Thyroid gland (tissue), 4 donors: Measurements from ENCODE around the gene RAMP3. TPM values are rescaled to one million over a fixed set of nuclear protein-coding genes. Genes with fewer than 3 reads are reported as not detected.

Source experiments
- DNase-seq, 2 donors: peaks; one replicate each; pipeline ENCODE4 v3.0.0-alpha.2; 2019
- H3K27ac ChIP-seq, 3 donors: fragments of 200-600 bp; sonication (generic); 1 replicate in 2 of 3; 2 replicates in 1 of 3; pipeline ENCODE4 v1.5.1; 2016 to 2019; ENCODE audit warnings: mild to moderate bottlenecking in 1 of 3, moderate library complexity in 1 of 3
- H3K27me3 ChIP-seq: fragments of 200-600 bp; sonication (generic); one replicate; pipeline ENCODE4 v1.5.1; 2019
- H3K36me3 ChIP-seq, 2 donors: fragments of 200-600 bp; sonication (generic); one replicate each; pipeline ENCODE4 v1.5.1; 2016 to 2019
- H3K4me1 ChIP-seq, 2 donors: fragments of 200-600 bp; sonication (generic); one replicate each; pipeline ENCODE4 v1.5.1; 2017 to 2019
- H3K4me3 ChIP-seq, 3 donors: fragments of 200-600 bp; sonication (generic); replicated peaks in 1 of 3; 1 replicate in 2 of 3; 2 replicates in 1 of 3; pipeline ENCODE4 v1.5.1; 2016; ENCODE audit warnings: mild to moderate bottlenecking in 1 of 3
- H3K9me3 ChIP-seq: fragments of 200-600 bp; sonication (generic); one replicate; pipeline ENCODE4 v1.5.1; 2017
- CTCF ChIP-seq, 6 experiments: fragments of 200-600 bp in 3 of 6; fragments of 450-650 bp in 3 of 6; sonication (generic) in 3 of 6; IDR thresholded peaks; one replicate each; pipeline ENCODE4 v1.5.1; 2016 to 2019; ENCODE audit warnings: antibody characterized with exemption in 6 of 6, mild to moderate bottlenecking in 2 of 6, inconsistent platforms in 1 of 6, moderate library complexity in 1 of 6
- POLR2A ChIP-seq, 2 donors: fragments of 450-650 bp; IDR thresholded peaks; one replicate each; pipeline ENCODE4 v1.6.1; 2017; ENCODE audit warnings: antibody characterized with exemption in 2 of 2, mild to moderate bottlenecking in 2 of 2, moderate library complexity in 1 of 2
- WGBS, 2 donors: methylation state at CpG; one replicate each; pipeline ENCODE4 v1.1.5; 2017; 5-methylcytosine and 5-hydroxymethylcytosine counted together
- intact Hi-C: fragments of 100-400 bp; cut with DNase I; formaldehyde crosslinking; loops from one replicate; pipeline ENCODE4 v1.15.1; 2023
- total RNA-seq, 4 donors: library from RNA; depleted of rRNA; stranded (reverse); fragments of >200 nt; gene quantifications; one replicate each; pipeline ENCODE4 v1.2.3, GENCODE V29; 2016

Gene RAMP3
- total RNA-seq, 4 donors from 2014 or later, result 40.1 to 145 (median 73.1) TPM

DNA sequence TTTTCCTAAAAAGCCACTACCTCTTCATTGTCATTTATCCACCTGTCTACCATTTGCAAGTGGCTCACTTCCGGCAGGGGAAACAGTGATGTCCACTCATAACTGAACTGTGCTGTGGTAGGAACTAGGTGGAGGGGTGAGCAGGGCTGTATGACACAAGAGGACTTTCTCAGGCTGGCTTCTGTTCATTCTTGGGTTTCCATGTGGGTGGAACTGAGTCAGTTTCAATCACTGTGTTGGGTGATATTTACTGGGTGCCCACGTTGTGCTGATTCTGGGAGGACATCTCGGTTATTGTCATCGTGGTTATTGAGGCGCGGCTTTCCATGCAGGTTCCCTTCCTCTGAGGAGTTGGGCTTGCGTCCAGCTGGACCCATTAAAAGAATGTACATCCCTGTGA lies 38.8 kb downstream of the RAMP3 start:
- TF ChIP-seq CTCF (IDR thresholded peaks at IDR 0.05), result no peak
- no peak for TF ChIP-seq POLR2A (IDR thresholded peaks at IDR 0.05)
- intact Hi-C loops, result no loop called here
- H3K4me3 ChIP-seq, result no peak overlapping the region
- DNase-seq, result no peak
- H3K27ac ChIP-seq, result no peak overlapping the region
- no peaks in the 10 kb centered on the region for H3K4me1 ChIP-seq
- 75 to 87% methylated on average over 7 of the region's 7 CpGs for WGBS, 2 donors
- no peaks in the 10 kb centered on the region for H3K27me3 ChIP-seq
- H3K9me3 ChIP-seq, result no peaks in the 10 kb centered on the region
- no peaks in the 10 kb centered on the region for H3K36me3 ChIP-seq

DNA sequence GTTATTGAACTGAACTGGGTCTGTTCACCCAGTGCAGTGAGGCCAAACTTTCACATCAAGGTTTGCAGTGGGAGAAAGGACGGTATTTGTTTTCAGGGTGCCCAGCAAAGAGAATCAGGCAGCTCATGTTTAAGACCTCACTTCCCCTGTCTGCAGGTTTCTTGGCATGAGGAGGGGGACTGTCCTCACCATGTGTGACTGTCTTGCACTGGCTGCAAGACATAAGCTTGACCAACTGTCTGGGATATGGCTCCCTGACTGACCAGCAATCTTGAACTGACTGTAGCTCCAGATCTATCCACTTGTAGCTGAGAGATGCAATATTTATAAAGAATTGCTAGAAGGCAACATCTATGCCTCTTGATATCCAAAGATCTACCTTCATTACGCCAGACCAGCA lies 39.9 kb downstream of the RAMP3 start:
- H3K4me3 ChIP-seq, result no peak overlapping the region
- H3K27ac ChIP-seq, result no peak overlapping the region
- H3K36me3 ChIP-seq, result no peaks in the 10 kb centered on the region
- H3K4me1 ChIP-seq, result no peaks in the 10 kb centered on the region
- no peaks in the 10 kb centered on the region for H3K27me3 ChIP-seq
- no peak for TF ChIP-seq CTCF (IDR thresholded peaks at IDR 0.05)
- no peak for TF ChIP-seq POLR2A (IDR thresholded peaks at IDR 0.05)
- intact Hi-C loops, result no loop called here
- H3K9me3 ChIP-seq, result no peaks in the 10 kb centered on the region
- DNase-seq, result no peak
- WGBS, 2 donors, result 91 to 100% methylated on average over 2 of the region's 2 CpGs

DNA sequence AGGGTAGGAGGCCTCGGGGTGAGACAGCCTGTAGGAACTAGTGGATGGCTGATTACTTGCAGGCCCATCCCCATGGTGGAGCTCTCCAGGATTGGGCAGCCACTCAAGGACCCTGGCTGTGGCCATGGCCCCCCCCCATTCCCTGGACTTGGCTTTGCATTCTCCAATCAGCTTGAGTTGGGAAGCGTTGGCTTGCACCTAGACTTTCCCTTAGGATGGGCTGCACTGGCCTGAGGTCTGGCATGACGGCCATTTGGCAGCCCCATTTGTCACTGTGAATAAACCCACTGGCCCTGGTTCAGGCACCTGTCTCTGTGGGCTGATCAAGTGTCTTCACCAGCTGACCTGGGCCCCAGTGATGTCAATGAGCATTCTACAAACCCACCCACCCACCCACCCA lies 41.4 kb downstream of the RAMP3 start:
- no peaks in the 10 kb centered on the region for H3K9me3 ChIP-seq
- 89 to 91% methylated on average over 3 of the region's 3 CpGs for WGBS, 2 donors
- H3K27ac ChIP-seq, result no peak overlapping the region
- intact Hi-C loops, result no loop called here
- no peaks in the 10 kb centered on the region for H3K27me3 ChIP-seq
- DNase-seq, result no peak
- H3K36me3 ChIP-seq, result no peaks in the 10 kb centered on the region
- no peak overlapping the region for H3K4me3 ChIP-seq
- TF ChIP-seq CTCF (IDR thresholded peaks at IDR 0.05) (no peak), POLR2A (IDR thresholded peaks at IDR 0.05) (no peak)
- no peaks in the 10 kb centered on the region for H3K4me1 ChIP-seq

GRCh38 chr7:45199506-45199905 lies 41.9 kb downstream of the RAMP3 start:
- WGBS, 2 donors, result 91 to 96% methylated on average over 4 of the region's 4 CpGs
- TF ChIP-seq POLR2A (IDR thresholded peaks at IDR 0.05), result no peak
- no peak for TF ChIP-seq CTCF (IDR thresholded peaks at IDR 0.05)
- no peak for DNase-seq
- no peaks in the 10 kb centered on the region for H3K36me3 ChIP-seq
- H3K4me1 ChIP-seq, result no peaks in the 10 kb centered on the region
- intact Hi-C loops, result no loop called here
- H3K9me3 ChIP-seq, result no peaks in the 10 kb centered on the region
- no peaks in the 10 kb centered on the region for H3K27me3 ChIP-seq
- no peak overlapping the region for H3K4me3 ChIP-seq
- H3K27ac ChIP-seq, result no peak overlapping the region

GRCh38 chr7:45202625-45203024 lies 45.0 kb downstream of the RAMP3 start:
- no peaks in the 10 kb centered on the region for H3K27me3 ChIP-seq
- no peaks in the 10 kb centered on the region for H3K9me3 ChIP-seq
- no peaks in the 10 kb centered on the region for H3K36me3 ChIP-seq
- DNase-seq, result no peak
- 79 to 86% methylated on average over 6 of the region's 6 CpGs for WGBS, 2 donors
- TF ChIP-seq POLR2A (IDR thresholded peaks at IDR 0.05), result no peak
- TF ChIP-seq CTCF (IDR thresholded peaks at IDR 0.05), result no peak
- intact Hi-C loops, result no loop called here
- no peak overlapping the region for H3K4me3 ChIP-seq
- no peaks in the 10 kb centered on the region for H3K4me1 ChIP-seq
- no peak overlapping the region for H3K27ac ChIP-seq
